Measurements from ENCODE around the gene HLA-G.

GRCh38 chr6:29813809-29814208 is 13.8 kb upstream of the HLA-G start:
- TF ChIP-seq, protein P1, sequence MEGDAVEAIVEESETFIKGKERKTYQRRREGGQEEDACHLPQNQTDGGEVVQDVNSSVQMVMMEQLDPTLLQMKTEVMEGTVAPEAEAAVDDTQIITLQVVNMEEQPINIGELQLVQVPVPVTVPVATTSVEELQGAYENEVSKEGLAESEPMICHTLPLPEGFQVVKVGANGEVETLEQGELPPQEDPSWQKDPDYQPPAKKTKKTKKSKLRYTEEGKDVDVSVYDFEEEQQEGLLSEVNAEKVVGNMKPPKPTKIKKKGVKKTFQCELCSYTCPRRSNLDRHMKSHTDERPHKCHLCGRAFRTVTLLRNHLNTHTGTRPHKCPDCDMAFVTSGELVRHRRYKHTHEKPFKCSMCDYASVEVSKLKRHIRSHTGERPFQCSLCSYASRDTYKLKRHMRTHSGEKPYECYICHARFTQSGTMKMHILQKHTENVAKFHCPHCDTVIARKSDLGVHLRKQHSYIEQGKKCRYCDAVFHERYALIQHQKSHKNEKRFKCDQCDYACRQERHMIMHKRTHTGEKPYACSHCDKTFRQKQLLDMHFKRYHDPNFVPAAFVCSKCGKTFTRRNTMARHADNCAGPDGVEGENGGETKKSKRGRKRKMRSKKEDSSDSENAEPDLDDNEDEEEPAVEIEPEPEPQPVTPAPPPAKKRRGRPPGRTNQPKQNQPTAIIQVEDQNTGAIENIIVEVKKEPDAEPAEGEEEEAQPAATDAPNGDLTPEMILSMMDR (IDR thresholded peaks at IDR 0.05; ENCODE audit: borderline replicate concordance, extremely low read depth, low read length, poor library complexity, severe bottlenecking) = no peak
- no peak for TF ChIP-seq EZH2 (IDR thresholded peaks at IDR 0.05; ENCODE audit: borderline replicate concordance, low read depth, low read length, severe bottlenecking)
